Brain microvascular endothelial cell (primary cell): ENCODE data around the gene APPL1.

Experiments used
- DNase-seq: peaks from one replicate; pipeline ENCODE4 v3.0.0-alpha.2; 2020
- H3K27ac ChIP-seq: fragments of 250-450 bp; sonication (Bioruptor Pico); 2 replicates; pipeline ENCODE4 v1.5.1; 2020; ENCODE audit warnings: mild to moderate bottlenecking, moderate library complexity
- H3K27me3 ChIP-seq: fragments of 250-450 bp; sonication (Bioruptor Pico); replicated peaks from 2 replicates; pipeline ENCODE4 v1.5.1; 2020; ENCODE audit warnings: mild to moderate bottlenecking
- H3K36me3 ChIP-seq: fragments of 250-450 bp; sonication (Bioruptor Pico); replicated peaks from 2 replicates; pipeline ENCODE4 v1.5.1; 2020; ENCODE audit warnings: mild to moderate bottlenecking
- H3K4me3 ChIP-seq: 2 replicates; pipeline ENCODE4 v1.5.1; 2011; ENCODE audit warnings: low read depth, mild to moderate bottlenecking, control low read depth, low read length, moderate library complexity
- CTCF ChIP-seq: IDR thresholded peaks from 2 replicates; pipeline ENCODE4 v1.5.1; 2011; ENCODE audit warnings: low read depth, mild to moderate bottlenecking, moderate library complexity, low read length, control low read depth, inconsistent platforms; ENCODE audit errors: missing control alignments
- in situ Hi-C: cut with HindIII; loops from 2 replicates; pipeline ENCODE4 v1.10.0; 2017; ENCODE audit warnings: low sequenced_read_pairs, low pct_ligation_motif_present

The APPL1 gene

DNA sequence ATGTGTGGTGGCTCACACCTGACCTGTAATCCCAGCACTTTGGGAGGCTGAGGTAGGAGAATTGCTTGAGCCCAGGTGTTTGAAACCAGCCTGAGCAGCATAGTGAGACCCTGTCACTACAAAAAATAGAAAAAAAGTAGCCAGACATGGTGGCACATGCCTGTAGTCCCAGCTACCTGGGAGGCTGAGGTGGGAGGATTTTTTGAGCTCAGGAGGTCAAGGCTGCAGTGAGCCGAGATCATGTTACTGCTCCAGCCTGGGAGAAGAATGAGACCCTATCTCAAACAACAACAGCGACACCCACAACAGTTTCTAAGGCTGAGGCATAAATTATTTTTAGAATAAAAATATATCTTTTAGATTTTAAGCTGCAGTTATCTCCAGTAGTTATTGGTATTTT is 6.3 kb downstream of the APPL1 start:
- no peak for DNase-seq
- H3K27me3 ChIP-seq: no peaks in the 10 kb centered on the region
- no peak overlapping the region for H3K27ac ChIP-seq
- TF ChIP-seq CTCF: no peak
- in situ Hi-C loops: no loop called here
- peaks cover 7% of the 10 kb centered on the region for H3K36me3 ChIP-seq
- H3K4me3 ChIP-seq: no peak overlapping the region

GRCh38 chr3:57234613-57235575 is 7.4 kb downstream of the APPL1 start:
- Histone ChIP-seq H3K27ac (no peak overlapping the region), H3K27me3 (no peaks in the 10 kb centered on the region), H3K36me3 (peaks cover 10% of the 10 kb centered on the region), H3K4me3 (no peak overlapping the region)
- TF ChIP-seq CTCF: no peak
- in situ Hi-C loops: no loop called here
- DNase-seq: no peak

GRCh38 chr3:57244946-57245345 is 17.4 kb downstream of the APPL1 start:
- Histone ChIP-seq H3K27ac (no peak overlapping the region), H3K36me3 (peaks cover 23% of the 10 kb centered on the region), H3K4me3 (no peak overlapping the region), H3K27me3 (no peaks in the 10 kb centered on the region)
- no peak for TF ChIP-seq CTCF
- DNase-seq: no peak
- in situ Hi-C loops: no loop called here

DNA sequence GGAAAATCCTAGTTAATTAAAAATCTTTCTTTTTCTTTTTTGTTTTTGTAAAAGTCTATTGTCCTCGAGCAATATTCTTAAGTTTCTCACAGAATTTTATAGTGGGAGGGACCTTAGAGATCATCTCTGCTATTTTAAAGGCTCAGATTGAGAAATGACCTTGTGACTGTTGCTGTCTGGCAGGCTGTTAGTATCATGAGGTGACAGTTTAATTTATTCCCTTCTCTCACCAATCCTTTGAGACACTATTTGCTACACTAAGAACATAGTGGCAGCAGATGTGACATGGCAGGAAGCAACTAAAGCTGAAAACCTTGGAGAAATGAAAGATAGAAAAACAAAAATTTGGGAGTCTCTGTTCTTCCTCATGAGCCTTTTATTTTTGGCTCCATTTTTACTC is 24.9 kb downstream of the APPL1 start:
- no peak overlapping the region for H3K4me3 ChIP-seq
- no peak overlapping the region for H3K27ac ChIP-seq
- TF ChIP-seq CTCF: no peak
- in situ Hi-C loops: no loop called here
- H3K36me3 ChIP-seq: peaks cover 8% of the 10 kb centered on the region
- DNase-seq: no peak
- H3K27me3 ChIP-seq: no peaks in the 10 kb centered on the region

DNA sequence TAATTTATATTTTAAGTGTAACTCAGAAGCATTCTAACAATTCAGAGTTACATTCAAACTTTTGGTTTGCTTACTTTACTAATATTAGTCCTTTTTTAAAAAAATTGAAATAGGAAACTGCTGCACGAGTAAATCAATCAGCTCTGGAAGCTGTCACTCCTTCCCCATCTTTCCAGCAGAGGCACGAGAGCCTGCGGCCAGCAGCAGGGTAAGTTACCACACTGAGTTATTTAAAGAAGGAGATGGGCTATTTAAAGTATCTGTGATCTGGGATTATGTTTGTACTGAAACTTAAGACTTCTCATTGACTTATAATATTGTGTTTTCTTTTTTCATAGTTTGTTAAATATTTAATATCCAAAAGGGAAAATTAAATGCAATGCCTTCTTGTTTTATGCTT is 29.3 kb downstream of the APPL1 start:
- Histone ChIP-seq H3K27ac (no peak overlapping the region), H3K4me3 (no peak overlapping the region), H3K27me3 (no peaks in the 10 kb centered on the region), H3K36me3 (peaks cover 22% of the 10 kb centered on the region)
- in situ Hi-C loops: no loop called here
- TF ChIP-seq CTCF: no peak
- DNase-seq: no peak
